Posterior cingulate gyrus (tissue), 11 donors: ENCODE data around the gene BARX1.

Source experiments
- DNase-seq, 10 donors: peaks; one replicate each; pipeline versions ENCODE4 v3.0.0 to v3.0.0-alpha.2; 2020 to 2021; ENCODE audit warnings: mixed read lengths in 3 of 10
- intact Hi-C: fragments of 100-400 bp; cut with DNase I; formaldehyde crosslinking; loops from one replicate; pipeline ENCODE4 v1.15.1; 2023

The BARX1 gene

GRCh38 chr9:93904649-93905472, 50.3 kb downstream of the BARX1 start:
- DNase-seq = peak in 3 of 10 donors; percentile 28 to 77 (median 50)
- intact Hi-C loops = no loop called here

- intact Hi-C loops = no loop called here
- DNase-seq = peak in 4 of 10 donors; percentile 3 to 50 (median 40)
Observed at GRCh38 chr9:93903886-93904648, 51.1 kb downstream of the BARX1 start.

GRCh38 chr9:93902780-93903655, 52.1 kb downstream of the BARX1 start:
- intact Hi-C loops = no loop called here
- peak in 3 of 10 donors; percentile 5 to 60 (median 57) for DNase-seq

- peak in 3 of 10 donors; percentile 1 to 82 (median 59) for DNase-seq
- intact Hi-C loops = no loop called here
Observed at GRCh38 chr9:93902051-93902779, 52.9 kb downstream of the BARX1 start.
